GM21529 (cell line): Measurements from ENCODE around the gene GRIK3.

Experiments used
- ATAC-seq: cut with Tn5 transposase; IDR thresholded peaks from one replicate; pipeline ENCODE4 v1.9.1; 2021; ENCODE audit not compliant: unreplicated experiment

GRIK3 gene

GRCh38 chr1:36881541-36881940 lies 152.8 kb downstream of the GRIK3 start:
- no peak for ATAC-seq

GRCh38 chr1:36881068-36881405 lies 153.3 kb downstream of the GRIK3 start:
- no peak for ATAC-seq

GRCh38 chr1:36880155-36881067 lies 153.9 kb downstream of the GRIK3 start:
- no peak for ATAC-seq

GRCh38 chr1:36879613-36880012 lies 154.7 kb downstream of the GRIK3 start:
- no peak for ATAC-seq

- no peak for ATAC-seq
These were observed 157.3 kb downstream of the GRIK3 start for GRCh38 chr1:36876990-36877389.

- ATAC-seq: no peak
These were observed 159.8 kb downstream of the GRIK3 start for GRCh38 chr1:36874271-36875060.

- ATAC-seq: no peak
These were observed 161.5 kb downstream of the GRIK3 start for GRCh38 chr1:36872858-36873257.

GRCh38 chr1:36872126-36872754 lies 162.1 kb downstream of the GRIK3 start:
- no peak for ATAC-seq

- no peak for ATAC-seq
These were observed 163.0 kb downstream of the GRIK3 start for GRCh38 chr1:36871146-36871971.

- no peak for ATAC-seq
These were observed 164.5 kb downstream of the GRIK3 start for GRCh38 chr1:36869826-36870225.

- no peak for ATAC-seq
These were observed 165.3 kb downstream of the GRIK3 start for GRCh38 chr1:36869054-36869453.

GRCh38 chr1:36867575-36867974 lies 166.7 kb downstream of the GRIK3 start:
- ATAC-seq: no peak

GRCh38 chr1:36866169-36866814 lies 168.0 kb downstream of the GRIK3 start:
- ATAC-seq: no peak

- no peak for ATAC-seq
These were observed 168.8 kb downstream of the GRIK3 start for GRCh38 chr1:36865602-36865900.

GRCh38 chr1:36864823-36865601 lies 169.3 kb downstream of the GRIK3 start:
- no peak for ATAC-seq

- ATAC-seq: no peak
These were observed 170.0 kb downstream of the GRIK3 start for GRCh38 chr1:36864182-36864822.

- no peak for ATAC-seq
These were observed 170.8 kb downstream of the GRIK3 start for GRCh38 chr1:36863500-36863899.

GRCh38 chr1:36863061-36863460 lies 171.3 kb downstream of the GRIK3 start:
- ATAC-seq: no peak

GRCh38 chr1:36861375-36861774 lies 172.9 kb downstream of the GRIK3 start:
- ATAC-seq: no peak
